H54 (cell line): ENCODE results near the gene MYBPHL.

Experiments
- DNase-seq: peaks from one replicate; pipeline ENCODE4 v3.0.0; 2011; ENCODE audit warnings: low spot score, mixed read lengths; ENCODE audit not compliant: insufficient read length
- FAIRE-seq: peaks from 3 replicates; lab custom pipeline; 2011; peaks lifted over from hg19 to GRCh38; lab: Jason Lieb, UNC
- POLR2A ChIP-seq: IDR thresholded peaks from 2 replicates; pipeline ENCODE4 v1.6.1; 2011; ENCODE audit warnings: low read depth, mild to moderate bottlenecking, low read length

MYBPHL gene

DNA sequence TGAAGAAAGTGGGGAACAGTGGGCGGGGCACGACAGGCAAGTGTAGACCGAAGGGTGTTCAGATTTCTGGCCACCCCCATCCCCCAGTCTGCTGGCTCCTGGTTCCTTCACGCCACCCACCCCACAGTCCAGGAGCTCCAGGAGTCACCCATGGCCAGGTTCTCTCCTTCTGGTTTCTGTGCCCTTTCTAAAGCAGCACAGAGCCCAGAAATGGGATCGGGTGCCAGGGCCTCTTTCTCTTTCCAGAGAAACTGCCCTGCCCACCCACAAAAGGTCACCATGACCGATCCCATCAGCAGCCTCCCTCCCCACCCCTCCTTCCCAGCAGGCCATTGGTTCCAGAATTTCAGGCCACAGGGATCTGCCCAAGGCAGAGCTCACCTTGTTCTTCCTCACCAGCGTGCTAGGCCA, 60.7 kb downstream of the MYBPHL start:
- FAIRE-seq (no peak), DNase-seq (no peak)
- TF ChIP-seq POLR2A = no peak

DNA sequence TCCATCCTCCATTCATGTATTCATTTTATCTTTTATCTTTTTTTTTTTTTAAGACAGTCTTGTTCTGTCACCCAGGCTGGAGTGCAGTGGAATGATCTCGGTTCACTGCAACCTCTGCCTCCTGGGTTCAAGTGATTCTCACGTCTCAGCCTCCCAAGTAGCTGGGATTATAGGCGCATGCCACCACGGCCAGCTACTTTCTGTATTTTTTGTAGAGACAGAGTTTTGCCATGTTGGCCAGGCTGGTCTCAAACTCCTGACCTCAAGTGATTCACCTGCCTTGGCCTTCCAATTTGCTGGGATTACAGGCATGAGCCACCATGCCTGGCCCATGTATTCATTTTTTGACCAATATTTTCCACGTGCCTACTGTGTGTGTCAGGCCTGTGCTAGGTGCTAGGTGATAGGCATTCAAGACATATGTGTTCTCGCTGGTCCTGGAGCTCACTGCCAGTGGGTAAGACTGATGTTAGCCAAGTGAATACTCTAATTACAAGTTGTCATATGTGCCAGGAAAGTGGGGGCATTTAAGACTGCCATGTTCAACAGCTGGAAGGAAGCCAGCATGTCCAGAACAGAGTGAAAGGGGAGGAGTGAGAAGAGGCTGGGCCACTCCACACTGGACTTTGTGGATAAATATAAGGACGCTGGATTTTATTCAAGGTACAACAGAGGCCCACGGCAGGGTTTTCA, 62.8 kb downstream of the MYBPHL start:
- DNase-seq (no peak), FAIRE-seq (no peak)
- TF ChIP-seq POLR2A = no peak

DNA sequence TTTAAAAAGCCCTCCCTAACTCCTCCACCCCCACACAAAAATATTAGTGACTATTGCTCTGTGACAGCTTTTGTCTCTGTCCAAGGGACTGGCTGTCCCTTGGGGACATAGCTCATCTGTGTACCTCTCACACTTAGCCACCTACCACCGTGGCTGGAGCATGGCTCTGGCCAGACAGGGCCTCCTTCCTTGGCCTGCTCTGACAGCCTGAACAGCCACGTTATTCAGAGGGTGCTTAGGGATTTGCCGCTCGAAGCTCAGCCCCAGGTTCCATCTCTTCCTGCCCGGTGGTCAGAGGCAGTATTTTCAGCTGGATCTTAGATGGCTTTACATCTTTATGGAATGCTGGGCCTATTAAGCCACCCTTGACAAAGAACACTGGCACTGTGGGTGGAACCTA, 63.6 kb downstream of the MYBPHL start:
- no peak for TF ChIP-seq POLR2A
- no peak for FAIRE-seq
- DNase-seq = no peak

DNA sequence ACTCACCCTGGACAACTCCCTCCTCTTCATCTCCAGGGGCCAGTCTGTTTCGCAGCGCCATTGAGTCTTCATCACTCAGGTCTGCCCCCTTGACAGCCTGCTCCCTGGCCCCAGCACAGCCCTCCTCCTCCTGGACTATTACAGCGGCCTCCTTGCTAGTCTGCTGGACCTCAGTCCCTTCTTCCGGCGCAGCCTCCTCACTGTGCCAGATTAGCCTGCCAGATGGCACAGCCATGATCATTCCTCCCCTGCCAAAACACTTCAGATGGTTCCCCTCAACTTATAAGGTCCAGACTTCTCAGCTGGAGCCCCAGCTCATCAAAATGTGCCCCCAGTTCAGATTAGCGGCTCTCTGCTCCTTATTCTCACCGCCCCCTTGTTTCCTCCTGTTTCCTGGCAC, 64.4 kb downstream of the MYBPHL start:
- no peak for TF ChIP-seq POLR2A
- FAIRE-seq (no peak), DNase-seq (no peak)
